GM12878 (cell line): ENCODE data around the gene HHIPL1. TPM values are rescaled to one million over a fixed set of nuclear protein-coding genes. Genes with fewer than 3 reads are reported as not detected.
"Not testable (repeated sequence)": the region's sequence is repeated elsewhere in the genome, so short reads cannot be mapped to it uniquely, and the experiment has no call there.

Source experiments
- ATAC-seq: fragments of 200-7000 bp; cut with Tn5 transposase; 3 replicates; pipeline ENCODE4 v1.9.1; 2020; ENCODE audit warnings: mild to moderate bottlenecking, moderate library complexity
- BruUV-seq: library from RNA; stranded (reverse); fragments of 400-500 nt; replicated peaks from 2 replicates; lab custom pipeline; 2021; lab: Mats Ljungman, UMichigan
- CTCF ChIA-PET: fragments of 300-600 bp; sonication (Branson Sonifier 250); formaldehyde crosslinking; extraction: SDS; loops from one replicate; lab custom pipeline; 2021; ENCODE audit warnings: inconsistent platforms; lab: Yijun Ruan, JAX
- POLR2A ChIA-PET: fragments of 350-600 bp; formaldehyde crosslinking; extraction: SDS; loops from one replicate; lab custom pipeline; 2021; ENCODE audit warnings: inconsistent platforms; lab: Charles Lee
- RAD21 ChIA-PET: fragments of 300-600 bp; sonication (Branson Sonifier 250); formaldehyde crosslinking; loops from one replicate; lab custom pipeline; 2023; ENCODE audit warnings: antibody characterized with exemption; ENCODE audit not compliant: unreplicated experiment; lab: Charles Lee
- SMC1A ChIA-PET: fragments of 300-600 bp; sonication (Branson Sonifier 250); formaldehyde crosslinking; loops from one replicate; lab custom pipeline; 2023; ENCODE audit not compliant: unreplicated experiment, uncharacterized antibody; lab: Charles Lee
- DNase-seq: peaks from one replicate; pipeline ENCODE4 v3.0.0-alpha.2; 2011; ENCODE audit warnings: low read depth, low spot score
- FAIRE-seq: peaks from 3 replicates; lab custom pipeline; 2011; peaks lifted over from hg19 to GRCh38; lab: Jason Lieb, UNC
- H2AFZ ChIP-seq: 2 replicates; pipeline ENCODE4 v1.6.0; 2011; ENCODE audit warnings: low read depth, low read length, control low read depth; ENCODE audit not compliant: control insufficient read depth
- H3K27ac ChIP-seq: 2 replicates; pipeline ENCODE4 v1.5.1; 2011; ENCODE audit warnings: control low read depth; ENCODE audit not compliant: control insufficient read depth, insufficient read depth
- H3K27me3 ChIP-seq, 2 experiments: replicated peaks in 1 of 2; 2 replicates each; pipeline versions ENCODE4 v1.6.0 to v1.6.1; 2011; ENCODE audit warnings: low read length in 1 of 2; ENCODE audit not compliant: control insufficient read depth in 2 of 2, insufficient read depth in 2 of 2
- H3K36me3 ChIP-seq, 2 experiments: 2 replicates each; pipeline ENCODE4 v1.5.1; 2011; ENCODE audit warnings: low read length in 1 of 2; ENCODE audit not compliant: control insufficient read depth in 2 of 2, insufficient read depth in 2 of 2
- H3K4me1 ChIP-seq: 2 replicates; pipeline ENCODE4 v1.6.1; 2011; ENCODE audit warnings: mild to moderate bottlenecking, low read length, moderate library complexity, mixed read lengths; ENCODE audit not compliant: control insufficient read depth, insufficient read depth
- H3K4me2 ChIP-seq: 2 replicates; pipeline ENCODE4 v1.6.0; 2011; ENCODE audit warnings: control low read depth; ENCODE audit not compliant: control insufficient read depth, insufficient read depth
- H3K4me3 ChIP-seq: fragments of 200-600 bp; sonication (generic); 2 replicates; pipeline ENCODE4 v1.5.1; 2016
- H3K79me2 ChIP-seq: 2 replicates; pipeline ENCODE4 v1.6.0; 2011; ENCODE audit warnings: low read length; ENCODE audit not compliant: control insufficient read depth, insufficient read depth
- H3K9ac ChIP-seq: 2 replicates; pipeline ENCODE4 v1.8.0; 2011; ENCODE audit warnings: low read length, control low read depth, mixed read lengths; ENCODE audit not compliant: control insufficient read depth, insufficient read depth
- H3K9me3 ChIP-seq: replicated peaks from 3 replicates; pipeline ENCODE4 v1.5.1; 2011; ENCODE audit warnings: mild to moderate bottlenecking, low read length; ENCODE audit not compliant: control insufficient read depth, insufficient read depth
- H4K20me1 ChIP-seq: 2 replicates; pipeline ENCODE4 v1.6.0; 2011; ENCODE audit not compliant: control insufficient read depth, insufficient read depth
- ATF3 ChIP-seq: IDR thresholded peaks from 2 replicates; pipeline ENCODE4 v1.6.1; 2011; ENCODE audit warnings: low read depth, mild to moderate bottlenecking, low read length, moderate library complexity, borderline replicate concordance; ENCODE audit errors: extremely low read depth
- CREM ChIP-seq: IDR thresholded peaks from 2 replicates; pipeline ENCODE4 v1.6.1; 2014; ENCODE audit warnings: antibody characterized with exemption, low read depth
- E4F1 ChIP-seq: fragments of 450-650 bp; IDR thresholded peaks from 2 replicates; pipeline ENCODE4 v1.6.1; 2018; ENCODE audit warnings: borderline replicate concordance, mild to moderate bottlenecking; ENCODE audit not compliant: partially characterized antibody
- HDAC6 ChIP-seq: fragments of 200-600 bp; sonication (generic); IDR thresholded peaks from one replicate; pipeline ENCODE4 v1.8.0; 2017; ENCODE audit warnings: antibody characterized with exemption; ENCODE audit not compliant: unreplicated experiment
- MTA2 ChIP-seq: fragments of 450-650 bp; IDR thresholded peaks from 2 replicates; pipeline ENCODE4 v1.6.1; 2016; ENCODE audit warnings: low read depth, mild to moderate bottlenecking, moderate library complexity
- MTA3 ChIP-seq: IDR thresholded peaks from 2 replicates; pipeline ENCODE4 v1.6.1; 2012; ENCODE audit warnings: low read length, inconsistent platforms, borderline replicate concordance
- MXI1 ChIP-seq: fragments of 150-350 bp; IDR thresholded peaks from 2 replicates; pipeline ENCODE4 v1.6.1; 2011; ENCODE audit warnings: low read depth, mild to moderate bottlenecking, inconsistent platforms, low read length, improper control_type of control experiment
- NFIC ChIP-seq: IDR thresholded peaks from 2 replicates; pipeline ENCODE4 v1.6.1; 2012; ENCODE audit warnings: low read depth, mild to moderate bottlenecking, inconsistent platforms, low read length, moderate library complexity
- RB1 ChIP-seq: fragments of 450-650 bp; formaldehyde crosslinking; IDR thresholded peaks from 2 replicates; pipeline ENCODE4 v1.6.1; 2017; ENCODE audit warnings: mild to moderate bottlenecking, borderline replicate concordance
- SMAD1 ChIP-seq: fragments of 450-650 bp; IDR thresholded peaks from 2 replicates; pipeline ENCODE4 v1.6.1; 2018; ENCODE audit warnings: mild to moderate bottlenecking, low read depth; ENCODE audit not compliant: partially characterized antibody
- SUPT20H ChIP-seq: IDR thresholded peaks from 2 replicates; pipeline ENCODE4 v1.6.1; 2011; ENCODE audit warnings: low read depth, mild to moderate bottlenecking, low read length, moderate library complexity, borderline replicate concordance; ENCODE audit not compliant: control insufficient read depth
- USF2 ChIP-seq: IDR thresholded peaks from 2 replicates; pipeline ENCODE4 v1.6.1; 2011; ENCODE audit warnings: low read depth, low read length, improper control_type of control experiment, borderline replicate concordance
- WGBS: methylation state at CpG from one replicate; pipeline ENCODE4 v1.1.6; 2016; ENCODE audit warnings: low lambda C conversion rate; ENCODE audit not compliant: insufficient replicate concordance, insufficient coverage; ENCODE audit errors: missing lambda C conversion rate; 5-methylcytosine and 5-hydroxymethylcytosine counted together
- in situ Hi-C: fragments of 300-500 bp; cut with MboI; formaldehyde crosslinking; loops from 9 replicates; pipeline ENCODE4 v1.14.3; 2018; ENCODE audit warnings: mixed read lengths
- intact Hi-C: fragments of 100-400 bp; cut with micrococcal nuclease; formaldehyde crosslinking; loops from one replicate; pipeline ENCODE4 v1.14.2; 2022; ENCODE audit not compliant: unreplicated experiment
- polyA plus RNA-seq, 11 experiments: library from polyadenylated mRNA; depleted of rRNA in 4 of 11; unstranded in 6 of 11; stranded (reverse) in 5 of 11; fragments of >200 nt; fragmentation: Nextera tagmentation in 4 of 11; fragmentation: Illumina TruSeq in 1 of 11; extraction: Ambion mirVana in 4 of 11; extraction: Trizol in 1 of 11; gene quantifications; 1 replicate in 1 of 11; 2 replicates in 10 of 11; pipeline versions ENCODE4 v1.2.1 to v1.2.3, GENCODE V29; 2011 to 2016; ENCODE audit warnings: inconsistent platforms in 2 of 11, missing spikeins in 2 of 11, low read depth in 1 of 11
- total RNA-seq, 4 experiments: library from RNA; depleted of rRNA in 3 of 4; stranded (reverse); fragments of >200 nt in 3 of 4; fragmentation: Illumina TruSeq in 1 of 4; extraction: Trizol in 1 of 4; gene quantifications; 2 replicates each; pipeline versions ENCODE4 v1.2.1 to v1.2.3, GENCODE V29; 2013 to 2021

The HHIPL1 gene
- total and polyA plus RNA-seq, 10 of the 15 experiments (the other 5 are each of a cell fraction or from before 2014, with no cell fraction given) = 0.09 TPM; not detected in 9

GRCh38 chr14:99637624-99638023 is 7.3 kb upstream of the HHIPL1 start (continued):
- TF ChIP-seq RB1 (no peak), ATF3 (no peak)

- intact Hi-C loops, DNase-seq, CTCF ChIA-PET, H3K9ac ChIP-seq, H3K36me3 ChIP-seq, H3K27me3 ChIP-seq, H3K27ac ChIP-seq, ATAC-seq, H2AFZ ChIP-seq, RAD21 ChIA-PET, FAIRE-seq, H3K4me3 ChIP-seq, H3K79me2 ChIP-seq, POLR2A ChIA-PET, SMC1A ChIA-PET, H3K4me2 ChIP-seq, H4K20me1 ChIP-seq, H3K9me3 ChIP-seq, BruUV-seq, H3K4me1 ChIP-seq, in situ Hi-C loops: not testable (repeated sequence)
- WGBS = 42% methylated on average over 5 of the region's 5 CpGs
Measured at GRCh38 chr14:99642771-99643170, 2.2 kb upstream of the HHIPL1 start.

- no TSS peak for BruUV-seq
- ChIA-PET CTCF (no interaction called here), SMC1A (no interaction called here), RAD21 (no interaction called here), POLR2A (no interaction called here)
- Histone ChIP-seq H3K27me3 (no peaks in the 10 kb centered on the region; a peak in 2 of 4 replicates), H3K4me3 (no peak overlapping the region), H3K36me3 (no peaks in the 10 kb centered on the region), H3K4me2 (no peak overlapping the region), H3K9ac (no peak overlapping the region), H3K4me1 (no peaks in the 10 kb centered on the region), H2AFZ (no peak overlapping the region), H3K79me2 (no peaks in the 10 kb centered on the region), H3K9me3 (no peaks in the 10 kb centered on the region; the same call in 2 of the 3 replicates), H3K27ac (no peak overlapping the region), H4K20me1 (no peaks in the 10 kb centered on the region)
- in situ Hi-C loops = no loop called here
- no peak for DNase-seq
- FAIRE-seq = no peak
- WGBS = 46% methylated on average over 6 of the region's 6 CpGs
- TF ChIP-seq MTA3 (no peak), MTA2 (no peak), NFIC (no peak), USF2 (no peak), CREM (no peak), E4F1 (no peak), MXI1 (no peak), HDAC6 (no peak), SUPT20H (no peak), SMAD1 (no peak)
- intact Hi-C loops = no loop called here
- no peak for ATAC-seq
Measured at GRCh38 chr14:99643343-99643742, 1.6 kb upstream of the HHIPL1 start.
